Measurements from ENCODE around the gene TUBGCP3.

The TUBGCP3 gene

GRCh38 chr13:112602189-112602588 is 14.2 kb upstream of the TUBGCP3 start:
- peaks cover 17% of the 10 kb centered on the region for H3K27me3 Mint-ChIP-seq (ENCODE audit: low read depth)
- H3K4me1 Mint-ChIP-seq (ENCODE audit: low read depth) = peaks cover 6% of the 10 kb centered on the region
- H3K36me3 Mint-ChIP-seq (ENCODE audit: low read depth) = no peaks in the 10 kb centered on the region
- H3K27ac Mint-ChIP-seq = no peak overlapping the region
- no peaks in the 10 kb centered on the region for H3K9me3 Mint-ChIP-seq
- H3K4me3 Mint-ChIP-seq = no peak overlapping the region

DNA sequence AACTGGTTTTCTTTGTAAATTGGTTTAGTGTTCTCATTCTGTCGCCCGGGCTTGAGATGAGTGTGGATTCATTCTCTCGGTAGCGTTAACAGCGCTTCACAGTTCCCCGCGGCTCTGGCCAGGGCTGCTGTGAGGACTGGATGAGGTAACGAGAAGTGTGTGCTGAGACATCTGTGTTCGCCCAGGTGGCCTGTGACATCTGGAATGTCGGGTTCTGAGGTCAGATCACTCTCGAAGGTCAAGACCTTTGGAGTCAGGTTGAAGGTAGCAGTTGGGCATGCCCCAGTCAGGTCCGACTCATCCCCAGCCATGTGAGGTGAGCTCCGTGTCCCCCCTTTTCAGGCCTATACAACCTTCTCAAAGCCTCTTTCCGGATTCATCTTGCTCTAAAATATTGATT is 13.4 kb upstream of the TUBGCP3 start:
- H3K4me3 Mint-ChIP-seq = no peak overlapping the region
- H3K36me3 Mint-ChIP-seq (ENCODE audit: low read depth) = no peaks in the 10 kb centered on the region
- no peaks in the 10 kb centered on the region for H3K9me3 Mint-ChIP-seq
- no peak overlapping the region for H3K27ac Mint-ChIP-seq
- peaks cover 22% of the 10 kb centered on the region for H3K27me3 Mint-ChIP-seq (ENCODE audit: low read depth)
- H3K4me1 Mint-ChIP-seq (ENCODE audit: low read depth) = peaks cover 3% of the 10 kb centered on the region

GRCh38 chr13:112596235-112596634 is 8.3 kb upstream of the TUBGCP3 start:
- peaks cover 39% of the 10 kb centered on the region for H3K27me3 Mint-ChIP-seq (ENCODE audit: low read depth)
- no peak overlapping the region for H3K4me3 Mint-ChIP-seq
- no peaks in the 10 kb centered on the region for H3K36me3 Mint-ChIP-seq (ENCODE audit: low read depth)
- H3K27ac Mint-ChIP-seq = no peak overlapping the region
- peaks cover 4% of the 10 kb centered on the region for H3K4me1 Mint-ChIP-seq (ENCODE audit: low read depth)
- no peaks in the 10 kb centered on the region for H3K9me3 Mint-ChIP-seq

DNA sequence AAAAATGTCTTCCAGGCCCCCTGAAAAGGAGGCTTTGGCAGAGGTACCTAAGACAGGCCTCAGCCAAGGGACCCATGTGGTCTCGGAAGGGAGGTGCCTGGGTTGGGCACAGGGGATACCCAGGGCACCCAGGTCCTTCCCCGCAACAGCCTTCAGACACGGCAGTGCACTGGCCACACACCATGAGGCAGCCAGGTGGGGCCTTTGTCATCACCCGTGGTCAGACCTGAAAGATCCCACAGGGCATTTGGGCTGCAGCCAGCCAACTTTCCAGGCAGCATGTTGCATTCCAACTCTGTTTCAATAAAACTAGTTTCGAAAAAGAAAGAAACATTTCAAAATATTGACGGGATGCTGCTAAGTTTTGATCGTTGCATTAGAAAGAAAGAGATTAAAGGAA is 4.7 kb upstream of the TUBGCP3 start:
- H3K27me3 Mint-ChIP-seq (ENCODE audit: low read depth) = peaks cover 36% of the 10 kb centered on the region
- no peak overlapping the region for H3K27ac Mint-ChIP-seq
- no peaks in the 10 kb centered on the region for H3K36me3 Mint-ChIP-seq (ENCODE audit: low read depth)
- H3K9me3 Mint-ChIP-seq = peaks cover 4% of the 10 kb centered on the region
- H3K4me1 Mint-ChIP-seq (ENCODE audit: low read depth) = peaks cover 13% of the 10 kb centered on the region
- no peak overlapping the region for H3K4me3 Mint-ChIP-seq

DNA sequence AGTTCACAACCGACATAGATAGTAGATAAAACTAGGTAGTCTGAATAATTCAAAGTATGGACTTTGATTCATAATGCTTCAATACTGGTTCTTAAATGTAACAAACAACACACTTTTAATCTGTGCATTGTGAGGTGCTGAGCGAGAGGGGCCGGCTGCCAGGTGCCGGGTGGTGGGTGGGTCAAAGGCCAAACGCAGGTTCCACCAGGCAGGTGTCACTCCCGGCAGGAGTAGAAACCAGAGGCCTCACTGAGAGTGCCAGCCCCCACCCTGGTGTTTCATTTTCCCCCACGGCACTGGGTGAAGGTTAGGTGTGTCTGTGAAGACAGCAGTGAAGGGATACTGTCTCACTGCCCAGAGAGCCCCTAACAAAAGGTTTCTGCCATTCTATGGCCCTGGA is 4.2 kb upstream of the TUBGCP3 start:
- Mint-ChIP-seq H3K27me3 (ENCODE audit: low read depth) (peaks cover 31% of the 10 kb centered on the region), H3K27ac (no peak overlapping the region), H3K9me3 (peaks cover 4% of the 10 kb centered on the region), H3K4me1 (ENCODE audit: low read depth) (peaks cover 14% of the 10 kb centered on the region), H3K4me3 (no peak overlapping the region), H3K36me3 (ENCODE audit: low read depth) (peaks cover 2% of the 10 kb centered on the region)

- Mint-ChIP-seq H3K4me1 (ENCODE audit: low read depth) (peaks cover 21% of the 10 kb centered on the region), H3K9me3 (peaks cover 4% of the 10 kb centered on the region), H3K36me3 (ENCODE audit: low read depth) (peaks cover 2% of the 10 kb centered on the region), H3K27ac (peak overlapping the region; percentile 90), H3K27me3 (ENCODE audit: low read depth) (no peaks in the 10 kb centered on the region), H3K4me3 (peak overlapping the region; percentile 96)
Measured at GRCh38 chr13:112588490-112589297, 741 bp upstream of the TUBGCP3 start.

DNA sequence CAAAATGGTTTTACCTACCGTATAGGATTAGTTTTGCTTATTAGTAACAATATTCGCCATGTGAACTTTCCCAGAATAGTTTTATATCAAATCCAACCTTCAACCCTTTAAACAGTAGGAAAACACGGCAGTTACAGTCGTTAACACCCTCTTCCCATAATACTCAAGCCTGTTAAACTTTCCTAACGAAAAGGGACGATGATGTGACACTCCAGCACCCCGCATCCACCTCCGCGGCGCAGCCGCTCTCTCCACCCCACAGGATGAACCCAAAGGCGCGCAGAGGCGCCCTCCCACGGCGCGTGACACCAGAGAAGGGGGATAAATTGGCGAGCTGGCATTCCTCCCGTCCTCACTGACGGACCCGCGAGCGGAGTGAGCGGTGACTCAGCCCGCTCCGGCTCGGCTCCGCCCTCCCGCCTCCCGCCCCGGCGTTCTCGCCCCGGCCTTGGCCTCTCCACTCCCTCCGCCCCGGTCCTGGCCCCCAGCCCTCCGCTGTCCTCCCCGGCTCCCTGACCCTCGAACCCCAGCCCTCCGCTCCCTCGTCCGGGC is 665 bp downstream of the TUBGCP3 start:
- Mint-ChIP-seq H3K36me3 (ENCODE audit: low read depth) (peaks cover 2% of the 10 kb centered on the region), H3K27me3 (ENCODE audit: low read depth) (no peaks in the 10 kb centered on the region), H3K9me3 (peaks cover 4% of the 10 kb centered on the region), H3K4me3 (peak overlapping the region; percentile 96), H3K4me1 (ENCODE audit: low read depth) (peaks cover 26% of the 10 kb centered on the region), H3K27ac (peak overlapping the region; percentile 81)

DNA sequence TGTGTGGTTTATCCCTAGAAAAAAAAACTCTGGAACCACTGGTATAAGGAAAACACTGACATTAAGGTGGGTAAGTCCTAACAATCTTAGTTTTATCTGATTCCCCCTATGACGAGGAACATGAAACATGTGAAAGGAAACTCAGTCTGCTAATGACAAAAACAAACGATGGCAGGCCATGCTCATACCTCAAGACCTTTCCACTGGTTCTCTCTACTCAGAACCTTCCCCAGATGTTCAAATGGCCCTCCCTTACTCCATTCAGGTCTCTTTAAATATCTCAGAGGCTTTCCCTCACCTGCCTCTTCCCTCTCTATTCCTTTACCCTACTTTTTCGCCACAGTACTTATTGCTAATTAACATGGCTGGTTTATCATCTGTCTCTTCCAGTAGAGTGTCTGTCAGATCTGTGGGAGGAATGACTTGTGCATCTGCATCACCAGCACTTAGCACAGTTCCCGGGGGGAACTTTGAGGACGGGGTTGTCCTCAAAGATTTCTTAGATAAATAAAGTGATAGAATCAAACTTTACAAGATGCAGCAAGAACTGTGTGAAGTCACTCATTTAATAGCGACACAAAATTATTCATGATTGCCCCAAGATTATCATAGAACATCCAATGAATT is 1.5 kb downstream of the TUBGCP3 start:
- Mint-ChIP-seq H3K27ac (peak overlapping the region; percentile 81), H3K9me3 (peaks cover 4% of the 10 kb centered on the region), H3K36me3 (ENCODE audit: low read depth) (peaks cover 2% of the 10 kb centered on the region), H3K27me3 (ENCODE audit: low read depth) (no peaks in the 10 kb centered on the region), H3K4me3 (peak overlapping the region; percentile 96), H3K4me1 (ENCODE audit: low read depth) (peaks cover 29% of the 10 kb centered on the region)

DNA sequence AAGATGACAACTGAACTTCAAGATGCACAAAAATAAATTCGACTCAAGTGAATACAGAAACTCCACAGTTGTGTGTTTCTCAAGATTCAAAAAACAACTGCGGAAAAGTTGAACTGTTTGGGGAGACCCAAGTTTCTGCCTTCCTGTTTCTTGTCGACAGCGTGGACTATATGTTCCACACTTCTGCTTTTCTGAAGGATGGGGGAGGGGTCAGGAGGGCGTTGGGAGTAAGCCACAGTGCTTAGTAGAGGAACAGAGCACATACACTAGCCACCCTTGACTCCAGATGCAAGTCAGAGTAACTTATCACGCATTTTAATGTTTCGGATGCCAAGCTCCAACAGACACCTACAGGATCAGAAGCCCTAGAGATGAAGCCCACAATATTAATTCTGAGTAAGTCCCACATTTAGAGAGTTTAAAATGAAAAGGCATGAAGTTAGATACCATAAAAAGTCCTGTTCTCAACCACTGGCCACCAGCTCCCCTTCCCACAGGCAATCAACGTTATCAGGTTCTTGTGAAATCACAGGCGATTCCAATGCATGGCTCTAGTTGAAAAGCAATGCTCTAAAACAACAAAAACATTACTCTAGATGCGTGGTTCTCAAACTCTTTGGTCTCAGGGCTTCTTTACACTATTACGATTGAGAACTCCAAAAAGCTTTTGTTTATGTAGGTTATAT is 4.2 kb downstream of the TUBGCP3 start:
- H3K4me3 Mint-ChIP-seq = no peak overlapping the region
- peaks cover 7% of the 10 kb centered on the region for H3K36me3 Mint-ChIP-seq (ENCODE audit: low read depth)
- peaks cover 3% of the 10 kb centered on the region for H3K9me3 Mint-ChIP-seq
- H3K27me3 Mint-ChIP-seq (ENCODE audit: low read depth) = no peaks in the 10 kb centered on the region
- peaks cover 31% of the 10 kb centered on the region for H3K4me1 Mint-ChIP-seq (ENCODE audit: low read depth)
- H3K27ac Mint-ChIP-seq = no peak overlapping the region

- peaks cover 10% of the 10 kb centered on the region for H3K36me3 Mint-ChIP-seq (ENCODE audit: low read depth)
- no peaks in the 10 kb centered on the region for H3K27me3 Mint-ChIP-seq (ENCODE audit: low read depth)
- H3K9me3 Mint-ChIP-seq = peaks cover 5% of the 10 kb centered on the region
- no peak overlapping the region for H3K4me3 Mint-ChIP-seq
- H3K4me1 Mint-ChIP-seq (ENCODE audit: low read depth) = peaks cover 29% of the 10 kb centered on the region
- no peak overlapping the region for H3K27ac Mint-ChIP-seq
Measured at GRCh38 chr13:112582263-112582662, 5.7 kb downstream of the TUBGCP3 start.

GRCh38 chr13:112580912-112581311 is 7.0 kb downstream of the TUBGCP3 start:
- Mint-ChIP-seq H3K36me3 (ENCODE audit: low read depth) (peaks cover 15% of the 10 kb centered on the region), H3K4me1 (ENCODE audit: low read depth) (peaks cover 22% of the 10 kb centered on the region), H3K27ac (no peak overlapping the region)

GRCh38 chr13:112580211-112580610 is 7.7 kb downstream of the TUBGCP3 start:
- Mint-ChIP-seq H3K27ac (no peak overlapping the region), H3K27me3 (ENCODE audit: low read depth) (no peaks in the 10 kb centered on the region), H3K9me3 (peaks cover 10% of the 10 kb centered on the region), H3K4me3 (no peak overlapping the region), H3K4me1 (ENCODE audit: low read depth) (peaks cover 28% of the 10 kb centered on the region), H3K36me3 (ENCODE audit: low read depth) (peaks cover 17% of the 10 kb centered on the region)

More at GRCh38 chr13:112580912-112581311, 7.0 kb downstream of the TUBGCP3 start:
- Mint-ChIP-seq H3K9me3 (peaks cover 10% of the 10 kb centered on the region), H3K4me3 (no peak overlapping the region), H3K27me3 (ENCODE audit: low read depth) (no peaks in the 10 kb centered on the region)

- H3K27ac Mint-ChIP-seq = no peak overlapping the region
- no peak overlapping the region for H3K4me3 Mint-ChIP-seq
- peaks cover 17% of the 10 kb centered on the region for H3K36me3 Mint-ChIP-seq (ENCODE audit: low read depth)
- H3K9me3 Mint-ChIP-seq = peaks cover 10% of the 10 kb centered on the region
- H3K27me3 Mint-ChIP-seq (ENCODE audit: low read depth) = no peaks in the 10 kb centered on the region
- peaks cover 32% of the 10 kb centered on the region for H3K4me1 Mint-ChIP-seq (ENCODE audit: low read depth)
Measured at GRCh38 chr13:112579310-112579843, 8.6 kb downstream of the TUBGCP3 start.

- Mint-ChIP-seq H3K9me3 (peaks cover 10% of the 10 kb centered on the region), H3K36me3 (ENCODE audit: low read depth) (peaks cover 17% of the 10 kb centered on the region), H3K27me3 (ENCODE audit: low read depth) (no peaks in the 10 kb centered on the region), H3K4me1 (ENCODE audit: low read depth) (peaks cover 28% of the 10 kb centered on the region), H3K4me3 (no peak overlapping the region), H3K27ac (no peak overlapping the region)
Measured at GRCh38 chr13:112576768-112577167, 11.2 kb downstream of the TUBGCP3 start.
